Endothelial cell of umbilical vein (primary cell): ENCODE data around the gene HMGA1. TPM values are rescaled to one million over a fixed set of nuclear protein-coding genes. Genes with fewer than 3 reads are reported as not detected.
A peak's percentile ranks its signal among the peaks of the same experiment; 100 is the strongest.

Experiments used
- BruUV-seq: library from RNA; stranded (reverse); fragments of 400-500 nt; replicated peaks from 2 replicates; lab custom pipeline; 2021; lab: Mats Ljungman, UMichigan
- CTCF ChIA-PET: fragments of 300-600, 350-600 bp; sonication (Branson Sonifier 250); formaldehyde crosslinking; loops from one replicate; lab custom pipeline; 2021; ENCODE audit warnings: antibody characterized with exemption, inconsistent platforms; lab: Charles Lee
- POLR2A ChIA-PET: fragments of 300-600, 350-600 bp; sonication (Branson Sonifier 250); formaldehyde crosslinking; loops from one replicate; lab custom pipeline; 2021; ENCODE audit warnings: antibody characterized with exemption, inconsistent platforms; lab: Charles Lee
- DNase-seq: peaks from one replicate; pipeline ENCODE4 v3.0.0-alpha.2; 2011; ENCODE audit warnings: low read depth, low spot score
- FAIRE-seq: peaks from 2 replicates; lab custom pipeline; 2011; peaks lifted over from hg19 to GRCh38; lab: Jason Lieb, UNC
- H2AFZ ChIP-seq: 2 replicates; pipeline ENCODE4 v1.6.0; 2012; ENCODE audit warnings: low read depth, low read length, control low read depth, inconsistent platforms
- H3K27ac ChIP-seq: 2 replicates; pipeline ENCODE4 v1.5.1; 2011; ENCODE audit warnings: low read depth, mild to moderate bottlenecking, control low read depth, low read length, moderate library complexity; ENCODE audit not compliant: insufficient read depth
- H3K27me3 ChIP-seq, 2 experiments: 2 replicates each; pipeline versions ENCODE4 v1.6.0 to v1.6.1; 2011; ENCODE audit warnings: low read length in 2 of 2, mixed read lengths in 1 of 2; ENCODE audit not compliant: control insufficient read depth in 2 of 2, insufficient read depth in 2 of 2
- H3K36me3 ChIP-seq, 2 experiments: 2 replicates in 1 of 2; 3 replicates in 1 of 2; pipeline ENCODE4 v1.5.1; 2011; ENCODE audit warnings: low read length in 2 of 2, mild to moderate bottlenecking in 1 of 2, moderate library complexity in 1 of 2; ENCODE audit not compliant: control insufficient read depth in 2 of 2, insufficient read depth in 2 of 2; ENCODE audit errors: extremely low read depth in 1 of 2
- H3K4me1 ChIP-seq: 3 replicates; pipeline ENCODE4 v1.5.1; 2011; ENCODE audit warnings: mild to moderate bottlenecking, low read length; ENCODE audit not compliant: control insufficient read depth, insufficient read depth; ENCODE audit errors: extremely low read depth
- H3K4me2 ChIP-seq: 2 replicates; pipeline ENCODE4 v1.6.1; 2011; ENCODE audit warnings: low read length, control low read depth, mixed read lengths; ENCODE audit not compliant: insufficient read depth
- H3K4me3 ChIP-seq, 3 experiments: fragments of 200-600 bp in 1 of 3; sonication (generic), shearing (Covaris generic) in 1 of 3; replicated peaks in 1 of 3; 2 replicates each; pipeline ENCODE4 v1.5.1; 2011 to 2016; ENCODE audit warnings: control low read depth in 3 of 3, low read length in 3 of 3, mild to moderate bottlenecking in 2 of 3, inconsistent platforms in 1 of 3, low read depth in 1 of 3, moderate library complexity in 1 of 3; ENCODE audit not compliant: insufficient read depth in 1 of 3
- H3K79me2 ChIP-seq: 2 replicates; pipeline ENCODE4 v1.6.0; 2012; ENCODE audit warnings: low read length, inconsistent platforms; ENCODE audit not compliant: control insufficient read depth, insufficient read depth
- H3K9ac ChIP-seq: replicated peaks from 2 replicates; pipeline ENCODE3; 2011; ENCODE audit warnings: low read length, control low read depth; ENCODE audit not compliant: insufficient read depth; ENCODE audit errors: extremely low read depth
- H3K9me1 ChIP-seq: replicated peaks from 3 replicates; pipeline ENCODE4 v1.6.0; 2011; ENCODE audit warnings: mild to moderate bottlenecking, low read length; ENCODE audit not compliant: control insufficient read depth, insufficient read depth; ENCODE audit errors: extremely low read depth
- H3K9me3 ChIP-seq: replicated peaks from 2 replicates; pipeline ENCODE4 v1.5.1; 2012; ENCODE audit warnings: low read length, inconsistent platforms; ENCODE audit not compliant: control insufficient read depth, insufficient read depth
- H4K20me1 ChIP-seq: replicated peaks from 2 replicates; pipeline ENCODE3; 2011; ENCODE audit warnings: mild to moderate bottlenecking, low read length; ENCODE audit not compliant: control insufficient read depth, insufficient read depth; ENCODE audit errors: extremely low read depth
- CTCF ChIP-seq, 2 donors: IDR thresholded peaks; 1 replicate in 1 of 2; 2 replicates in 1 of 2; pipeline ENCODE4 v1.5.1; 2011; ENCODE audit warnings: low read length in 2 of 2, mild to moderate bottlenecking in 2 of 2, moderate library complexity in 2 of 2, control low read depth in 1 of 2, inconsistent platforms in 1 of 2, low read depth in 1 of 2; ENCODE audit not compliant: insufficient read depth in 1 of 2; ENCODE audit errors: extremely low read depth in 1 of 2
- EZH2 ChIP-seq: IDR thresholded peaks from 2 replicates; pipeline ENCODE4 v1.6.1; 2012; ENCODE audit warnings: borderline replicate concordance, low read depth, mild to moderate bottlenecking, moderate library complexity, low read length, inconsistent platforms; ENCODE audit not compliant: severe bottlenecking
- FOS ChIP-seq: IDR thresholded peaks from 2 replicates; pipeline ENCODE4 v1.6.1; 2011; ENCODE audit warnings: mild to moderate bottlenecking, low read length, moderate library complexity, borderline replicate concordance; ENCODE audit not compliant: insufficient read depth
- GATA2 ChIP-seq: IDR thresholded peaks from 2 replicates; pipeline ENCODE4 v1.7.0; 2011; ENCODE audit warnings: low read depth, mild to moderate bottlenecking, moderate library complexity, mixed read lengths, low read length; ENCODE audit not compliant: insufficient read length, insufficient read depth
- JUN ChIP-seq: IDR thresholded peaks from 2 replicates; pipeline ENCODE4 v1.6.1; 2011; ENCODE audit warnings: borderline replicate concordance, low read depth; ENCODE audit not compliant: insufficient read length, insufficient read depth
- MAX ChIP-seq: IDR thresholded peaks from 2 replicates; pipeline ENCODE4 v1.6.1; 2011; ENCODE audit not compliant: insufficient read depth, insufficient read length
- MYC ChIP-seq: IDR thresholded peaks from one replicate; pipeline ENCODE4 v1.6.1; 2011; ENCODE audit warnings: mild to moderate bottlenecking, low read depth, low read length
- POLR2A ChIP-seq: IDR thresholded peaks from 2 replicates; pipeline ENCODE4 v1.6.1; 2012; ENCODE audit warnings: low read depth, mild to moderate bottlenecking, control low read depth, low read length
- dilution Hi-C: fragments of 300-500 bp; cut with MboI; formaldehyde crosslinking; loops from one replicate; pipeline ENCODE4 v1.15.0; 2019; ENCODE audit warnings: low sequenced_read_pairs; ENCODE audit not compliant: extremely low pct_ligation_motif_present
- intact Hi-C: fragments of 100-400 bp; cut with micrococcal nuclease; formaldehyde crosslinking; loops from one replicate; pipeline ENCODE4 v1.10.0; 2022
- polyA plus RNA-seq, 4 experiments: library from polyadenylated mRNA; depleted of rRNA in 3 of 4; stranded (reverse) in 3 of 4; unstranded in 1 of 4; fragments of >200 nt; gene quantifications; 2 replicates each; pipeline versions ENCODE4 v1.2.1 to v1.2.3, GENCODE V29; 2011 to 2012; ENCODE audit warnings: missing spikeins in 1 of 4
- total RNA-seq: library from RNA; stranded (reverse); gene quantifications from 2 replicates; pipeline ENCODE4 v1.2.3, GENCODE V29; 2021

Gene HMGA1
- total and polyA plus RNA-seq, 2 donors (not counting 3 experiments of a cell fraction or from before 2014, with no cell fraction given): 425 to 1,108 TPM

GRCh38 chr6:34201455-34202107, 35.1 kb upstream of the HMGA1 start:
- no peaks in the 10 kb centered on the region for H3K9me3 ChIP-seq
- H3K79me2 ChIP-seq: no peaks in the 10 kb centered on the region
- no peak overlapping the region for H3K4me2 ChIP-seq
- peak; percentile 8 for FAIRE-seq
- dilution Hi-C loops: no loop called here
- no peaks in the 10 kb centered on the region for H3K9me1 ChIP-seq
- ChIA-PET CTCF (interaction anchor here (0.8 to 2.9 kb wide), 6 partner anchors 22 to 213 kb away, joined by 3 to 15 read pairs (median 4); partner anchors contain the start of genes HMGA1 and SMIM29), POLR2A (interaction anchor here (1.1 kb wide), 1 partner anchor 35 kb away, joined by 4 read pairs; the partner anchor contains the start of gene HMGA1)
- no peak for DNase-seq
- intact Hi-C loops: no loop called here
- BruUV-seq: no TSS peak
- TF ChIP-seq POLR2A: no peak
- peak; percentile 18 for TF ChIP-seq JUN
- no peak for TF ChIP-seq MYC
- H3K27me3 ChIP-seq: no peaks in the 10 kb centered on the region
- H3K36me3 ChIP-seq: no peaks in the 10 kb centered on the region
- no peak overlapping the region for H3K27ac ChIP-seq
- peaks cover 2% of the 10 kb centered on the region for H3K4me1 ChIP-seq
- H2AFZ ChIP-seq: no peak overlapping the region
- no peak overlapping the region for H3K4me3 ChIP-seq
- no peak overlapping the region for H3K9ac ChIP-seq
- no peaks in the 10 kb centered on the region for H4K20me1 ChIP-seq

GRCh38 chr6:34202329-34203201, 34.1 kb upstream of the HMGA1 start:
- no peak for FAIRE-seq
- H3K4me3 ChIP-seq: no peak overlapping the region
- H3K27ac ChIP-seq: no peak overlapping the region
- H3K4me1 ChIP-seq: no peaks in the 10 kb centered on the region
- no peaks in the 10 kb centered on the region for H3K9me3 ChIP-seq
- CTCF ChIA-PET: interaction anchor here (1.0 to 2.9 kb wide), 4 partner anchors 21 to 212 kb away, joined by 3 to 15 read pairs (median 6); partner anchors contain the start of gene SMIM29
- BruUV-seq: no TSS peak
- no peak for DNase-seq
- H4K20me1 ChIP-seq: no peaks in the 10 kb centered on the region
- H3K36me3 ChIP-seq: no peaks in the 10 kb centered on the region
- no peak overlapping the region for H3K4me2 ChIP-seq
- POLR2A ChIA-PET: interaction anchor here (0.6 kb wide), 1 partner anchor 615 kb away, joined by 3 read pairs; no protein-coding TSS in a partner anchor
- H2AFZ ChIP-seq: no peak overlapping the region
- H3K27me3 ChIP-seq: no peaks in the 10 kb centered on the region
- no peaks in the 10 kb centered on the region for H3K79me2 ChIP-seq
- no peaks in the 10 kb centered on the region for H3K9me1 ChIP-seq
- intact Hi-C loops (no loop called here), dilution Hi-C loops (no loop called here)
- H3K9ac ChIP-seq: no peak overlapping the region
- TF ChIP-seq MYC (no peak), FOS (no peak), POLR2A (no peak), CTCF (IDR thresholded peaks at IDR 0.05; ENCODE audit: extremely low read depth in 1 of 2, insufficient read depth in 1 of 2, low read depth in 1 of 2, low read length in 2 of 2) (no peak), MAX (no peak), GATA2 (no peak), JUN (no peak), EZH2 (no peak)
